AG10803 (cell line): ENCODE measurements around the gene OR5M8.

ENCODE experiments used
- DNase-seq: peaks from one replicate; pipeline ENCODE4 v3.0.0; 2010; ENCODE audit warnings: low read depth
- H3K4me3 ChIP-seq: 2 replicates; pipeline ENCODE4 v1.5.1; 2011; ENCODE audit warnings: mild to moderate bottlenecking, low read length, control low read depth
- TF ChIP-seq, protein P1 (sequence below): conservative IDR thresholded peaks from 2 replicates; pipeline ENCODE4 v1.5.1; 2011; ENCODE audit warnings: mild to moderate bottlenecking, low read length, control low read depth, inconsistent platforms

Gene OR5M8

DNA sequence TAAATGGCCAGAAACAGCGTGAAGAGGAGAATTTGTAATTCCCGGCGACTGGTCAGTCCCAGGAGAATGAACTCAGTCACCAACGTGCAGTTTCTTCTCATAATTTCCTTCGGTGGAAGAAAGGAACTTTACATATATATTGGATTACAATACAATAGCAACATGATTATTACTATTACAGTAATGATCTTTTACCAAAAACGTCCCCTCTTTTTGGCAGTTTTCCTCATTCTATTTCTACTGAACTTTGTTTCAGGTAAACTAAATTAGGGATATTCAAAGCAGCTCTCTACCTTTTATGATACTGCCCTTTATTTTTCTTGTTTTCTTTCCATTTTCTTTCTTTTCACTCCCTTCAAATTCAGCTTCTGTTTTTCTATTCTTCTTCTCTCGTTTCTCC, at the start of gene OR5M8:
Gene OR5M8 (minus strand): TSS at position 101 of the 400 bp plus-strand sequence. CDS start 0 bp downstream, at position 101.
- H3K4me3 ChIP-seq, result no peak within 1 kb of the TSS
- TF ChIP-seq, protein P1, sequence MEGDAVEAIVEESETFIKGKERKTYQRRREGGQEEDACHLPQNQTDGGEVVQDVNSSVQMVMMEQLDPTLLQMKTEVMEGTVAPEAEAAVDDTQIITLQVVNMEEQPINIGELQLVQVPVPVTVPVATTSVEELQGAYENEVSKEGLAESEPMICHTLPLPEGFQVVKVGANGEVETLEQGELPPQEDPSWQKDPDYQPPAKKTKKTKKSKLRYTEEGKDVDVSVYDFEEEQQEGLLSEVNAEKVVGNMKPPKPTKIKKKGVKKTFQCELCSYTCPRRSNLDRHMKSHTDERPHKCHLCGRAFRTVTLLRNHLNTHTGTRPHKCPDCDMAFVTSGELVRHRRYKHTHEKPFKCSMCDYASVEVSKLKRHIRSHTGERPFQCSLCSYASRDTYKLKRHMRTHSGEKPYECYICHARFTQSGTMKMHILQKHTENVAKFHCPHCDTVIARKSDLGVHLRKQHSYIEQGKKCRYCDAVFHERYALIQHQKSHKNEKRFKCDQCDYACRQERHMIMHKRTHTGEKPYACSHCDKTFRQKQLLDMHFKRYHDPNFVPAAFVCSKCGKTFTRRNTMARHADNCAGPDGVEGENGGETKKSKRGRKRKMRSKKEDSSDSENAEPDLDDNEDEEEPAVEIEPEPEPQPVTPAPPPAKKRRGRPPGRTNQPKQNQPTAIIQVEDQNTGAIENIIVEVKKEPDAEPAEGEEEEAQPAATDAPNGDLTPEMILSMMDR, result no peak
- DNase-seq, result no peak

DNA sequence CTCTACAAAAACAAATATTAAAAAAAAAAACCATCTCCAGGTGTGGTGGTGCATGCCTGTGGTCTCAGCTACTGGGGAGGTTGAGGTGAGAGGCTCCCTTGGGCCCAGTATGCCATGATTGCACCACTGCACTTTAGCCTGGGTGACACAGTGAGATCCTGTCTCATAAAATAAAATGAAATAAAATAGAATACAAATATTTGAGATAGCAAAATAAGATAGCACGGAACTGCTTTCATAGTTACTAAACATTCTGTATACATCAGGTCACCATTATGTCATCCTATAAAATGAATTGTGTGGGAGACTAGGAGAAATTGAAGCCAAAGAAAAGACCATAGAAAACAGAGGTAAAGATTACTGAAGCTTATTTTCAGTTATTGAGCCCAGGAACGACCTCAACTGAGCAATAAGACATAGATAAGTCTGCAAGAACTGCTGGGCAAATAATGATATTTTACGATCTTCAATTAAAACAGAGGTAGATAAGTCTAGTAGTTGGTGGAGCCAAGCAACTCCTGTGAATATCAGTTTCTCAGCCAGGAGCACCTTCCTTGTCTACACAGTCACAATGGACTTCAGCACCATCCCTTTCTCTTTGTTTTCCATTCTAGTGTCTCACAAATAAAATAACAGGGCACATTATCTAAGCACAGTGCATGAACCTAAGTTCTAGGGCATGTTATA, 42.0 kb upstream of the OR5M8 start:
- DNase-seq, result no peak
- no peak overlapping the region for H3K4me3 ChIP-seq
- TF ChIP-seq, protein P1, result no peak

DNA sequence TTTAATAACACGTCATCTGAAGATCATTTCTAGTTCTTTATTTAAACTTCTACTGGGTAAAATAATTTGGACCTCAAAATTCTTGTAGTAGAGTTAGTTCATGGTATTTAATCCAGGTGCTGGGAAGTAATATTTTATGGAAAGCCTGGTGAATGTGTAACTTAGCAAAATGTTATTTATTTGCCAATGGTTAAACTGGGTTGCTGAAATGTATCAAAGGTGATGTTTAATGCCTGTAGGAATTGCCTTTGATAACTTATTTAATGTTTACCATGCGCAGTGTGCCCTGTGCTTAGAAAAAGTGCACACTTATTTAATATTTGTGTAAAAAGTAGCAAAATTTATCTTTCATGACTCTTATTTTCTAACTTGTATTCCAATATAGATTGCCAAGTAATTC, 40.7 kb upstream of the OR5M8 start:
- TF ChIP-seq, protein P1, result no peak
- H3K4me3 ChIP-seq, result no peak overlapping the region
- DNase-seq, result no peak

DNA sequence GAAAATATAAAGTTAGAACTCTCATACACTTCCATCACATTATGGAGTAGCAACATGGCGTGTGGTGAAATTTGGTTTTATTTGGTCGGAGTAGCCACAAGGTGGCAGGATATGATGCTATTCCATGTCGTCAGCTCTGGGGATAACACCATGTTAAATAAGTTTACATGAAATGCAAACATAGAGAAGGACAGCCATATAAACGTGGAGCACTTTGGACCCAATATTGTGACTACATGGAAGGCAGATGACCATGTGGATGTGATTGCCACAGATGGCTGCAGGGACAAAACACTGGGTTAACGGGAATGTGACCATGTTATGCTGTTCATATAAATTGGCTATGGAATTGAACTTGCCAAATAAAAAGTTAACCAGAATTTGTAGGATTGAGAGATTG, 30.8 kb upstream of the OR5M8 start:
- no peak overlapping the region for H3K4me3 ChIP-seq
- TF ChIP-seq, protein P1, result no peak
- no peak for DNase-seq

DNA sequence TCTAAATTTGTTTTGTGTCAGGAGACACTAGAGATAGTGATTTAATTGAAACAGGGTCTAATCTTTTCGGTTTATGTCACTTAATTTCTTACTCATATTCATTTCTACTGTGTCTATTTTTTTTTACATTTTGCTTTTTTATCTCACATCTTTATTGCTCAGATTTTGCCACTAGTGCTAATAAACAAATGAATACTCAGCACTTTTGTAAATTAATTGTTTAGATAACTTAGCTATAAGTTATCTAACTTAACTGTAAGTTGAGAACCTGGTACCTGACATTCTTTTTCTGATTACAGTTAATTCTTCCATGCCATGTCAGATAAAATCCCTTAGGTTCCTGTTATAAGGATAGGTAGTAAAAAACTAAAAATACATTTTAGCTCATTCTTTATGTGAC, 22.1 kb upstream of the OR5M8 start:
- no peak for DNase-seq
- TF ChIP-seq, protein P1, result no peak

DNA sequence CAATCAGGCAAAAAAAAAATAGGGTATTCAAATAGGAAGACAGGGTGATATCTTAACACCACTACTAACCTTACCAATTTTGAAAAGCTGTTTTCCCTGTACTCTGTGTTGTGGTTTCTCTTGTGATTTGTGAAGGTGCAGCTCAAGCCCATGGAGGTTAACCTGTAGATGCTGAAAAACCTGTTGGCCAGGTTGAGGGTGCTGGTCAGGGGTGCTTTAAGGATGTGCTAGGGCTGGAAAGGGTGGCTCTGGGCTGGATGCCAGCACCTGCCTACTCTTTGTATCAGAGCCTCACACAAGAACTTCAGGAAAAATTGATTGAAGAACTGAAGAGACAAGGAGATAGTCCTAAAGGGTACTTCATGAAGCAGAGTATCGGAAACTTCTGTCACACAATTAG, 18.3 kb upstream of the OR5M8 start:
- no peak for DNase-seq
- no peak overlapping the region for H3K4me3 ChIP-seq
- TF ChIP-seq, protein P1, result no peak

More for the DNA sequence above, 22.1 kb upstream of the OR5M8 start:
- no peak overlapping the region for H3K4me3 ChIP-seq

DNA sequence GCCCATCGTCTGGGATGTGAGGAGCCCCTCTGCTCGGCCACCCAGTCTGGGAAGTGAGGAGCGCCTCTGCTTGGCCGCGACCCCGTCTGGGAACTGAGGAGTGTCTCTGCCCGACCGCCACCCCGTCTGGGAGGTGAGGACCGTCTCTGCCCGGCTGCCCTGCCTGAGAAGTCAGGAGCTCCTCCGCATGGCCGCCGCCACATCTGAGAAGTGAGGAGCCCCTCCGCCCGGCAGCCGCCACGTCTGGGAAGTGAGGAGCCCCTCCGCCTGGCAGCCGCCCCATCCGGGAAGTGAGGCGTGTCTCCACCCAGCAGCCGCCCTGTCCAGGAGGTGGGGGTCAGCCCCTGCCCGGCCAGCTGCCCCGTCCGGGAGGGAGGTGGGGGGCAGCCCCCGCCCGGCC, 5.8 kb upstream of the OR5M8 start:
- TF ChIP-seq, protein P1, result no peak
- no peak for DNase-seq

More for the DNA sequence above, 5.8 kb upstream of the OR5M8 start:
- H3K4me3 ChIP-seq, result no peak overlapping the region
